COR-L47 (cell line): ENCODE data around the gene WDR44.
"Not testable (repeated sequence)": the region's sequence is repeated elsewhere in the genome, so short reads cannot be mapped to it uniquely, and the experiment has no call there.

ENCODE experiments used
- DNase-seq: peaks from one replicate; lab custom pipeline; 2025; lab: John Stamatoyannopoulos, UW

WDR44 gene

GRCh38 chrX:118360429-118361125 is 14.7 kb downstream of the WDR44 start:
- no peak for DNase-seq

GRCh38 chrX:118364261-118364660 is 18.4 kb downstream of the WDR44 start:
- no peak for DNase-seq

- no peak for DNase-seq
These were observed 21.4 kb downstream of the WDR44 start for GRCh38 chrX:118367338-118367737.

- no peak for DNase-seq
These were observed 22.5 kb downstream of the WDR44 start for GRCh38 chrX:118368398-118368797.

- DNase-seq = no peak
These were observed 25.2 kb downstream of the WDR44 start for GRCh38 chrX:118370921-118371624.

GRCh38 chrX:118373538-118373937 is 27.6 kb downstream of the WDR44 start:
- DNase-seq = peak; percentile 0

- no peak for DNase-seq
These were observed 37.2 kb downstream of the WDR44 start for GRCh38 chrX:118383120-118383519.

- no peak for DNase-seq
These were observed 46.8 kb downstream of the WDR44 start for GRCh38 chrX:118392716-118393115.

GRCh38 chrX:118396113-118396512 is 50.2 kb downstream of the WDR44 start:
- DNase-seq = no peak

- no peak for DNase-seq
These were observed 72.9 kb downstream of the WDR44 start for GRCh38 chrX:118418811-118419251.

GRCh38 chrX:118420462-118420861 is 74.6 kb downstream of the WDR44 start:
- DNase-seq = no peak

GRCh38 chrX:118423558-118423957 is 77.7 kb downstream of the WDR44 start:
- DNase-seq = no peak

- no peak for DNase-seq
These were observed 86.9 kb downstream of the WDR44 start for GRCh38 chrX:118432799-118433198.

- DNase-seq = no peak
These were observed 91.4 kb downstream of the WDR44 start for GRCh38 chrX:118437283-118437682.

- DNase-seq = no peak
These were observed 102.4 kb downstream of the WDR44 start for GRCh38 chrX:118448273-118448783.

- peak; percentile 0 for DNase-seq
These were observed 109.1 kb downstream of the WDR44 start for GRCh38 chrX:118455013-118455412.

GRCh38 chrX:118459494-118459893 is 113.6 kb downstream of the WDR44 start:
- DNase-seq = peak; percentile 32

GRCh38 chrX:118464501-118464900 is 118.6 kb downstream of the WDR44 start:
- no peak for DNase-seq

GRCh38 chrX:118468122-118468521 is 122.2 kb downstream of the WDR44 start:
- DNase-seq = no peak

- DNase-seq = not testable (repeated sequence)
These were observed 124.9 kb downstream of the WDR44 start for GRCh38 chrX:118470721-118471347.

- DNase-seq = no peak
These were observed 128.7 kb downstream of the WDR44 start for GRCh38 chrX:118474586-118474985.

GRCh38 chrX:118475903-118476302 is 130.0 kb downstream of the WDR44 start:
- no peak for DNase-seq

GRCh38 chrX:118480172-118480571 is 134.3 kb downstream of the WDR44 start:
- no peak for DNase-seq
